CD4-positive, alpha-beta T cell treated with Interferon gamma for 1 hour (primary cell): ENCODE results near the gene TBL2.
A peak's percentile ranks its signal among the peaks of the same experiment; 100 is the strongest.
"Not testable (repeated sequence)": the region's sequence is repeated elsewhere in the genome, so short reads cannot be mapped to it uniquely, and the experiment has no call there.

Experiments used
- DNase-seq: peaks from one replicate; pipeline ENCODE4 v3.0.0-alpha.2; 2020

Gene TBL2

GRCh38 chr7:73569042-73569608 is 9.3 kb downstream of the TBL2 start:
- DNase-seq, result no peak

GRCh38 chr7:73567846-73568685 is 10.3 kb downstream of the TBL2 start:
- DNase-seq, result no peak

DNA sequence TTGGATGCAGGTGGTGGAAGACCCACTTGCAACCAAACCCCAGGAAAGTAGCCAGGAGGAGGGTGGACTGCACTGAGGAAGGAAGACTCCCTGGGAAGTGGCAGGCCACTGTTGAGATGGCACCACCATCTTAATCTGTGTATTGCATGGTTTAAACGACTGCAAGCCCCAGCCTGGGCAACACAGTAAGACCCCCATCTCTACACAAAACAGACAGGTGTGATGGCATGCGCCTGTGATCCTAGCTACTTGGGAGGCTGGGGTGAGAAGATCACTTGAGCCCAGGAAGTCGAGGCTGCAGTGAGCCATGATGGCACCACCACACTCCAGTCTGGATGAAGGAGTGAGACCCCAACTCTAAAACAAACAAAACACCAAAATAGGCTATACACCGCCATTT is 11.2 kb downstream of the TBL2 start:
- no peak for DNase-seq

DNA sequence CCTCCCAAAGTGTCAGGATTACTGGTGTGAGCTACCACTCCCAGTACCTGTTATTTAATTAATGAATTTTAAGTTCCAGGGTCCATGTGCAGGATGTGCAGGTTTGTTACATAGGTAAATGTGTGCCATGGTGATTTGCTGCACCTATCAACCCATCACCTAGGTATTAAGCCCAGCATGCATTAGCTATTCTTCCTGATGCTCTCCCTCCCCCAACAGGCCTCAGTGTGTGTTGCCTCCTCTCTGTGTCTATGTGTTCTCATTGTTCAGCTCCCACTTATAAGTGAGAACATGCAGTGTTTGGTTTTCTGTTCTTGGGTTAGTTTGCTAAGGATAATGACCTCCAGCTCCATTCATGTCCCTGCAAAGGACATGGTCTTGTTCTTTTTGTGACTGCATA is 11.9 kb downstream of the TBL2 start:
- not testable (repeated sequence) for DNase-seq

DNA sequence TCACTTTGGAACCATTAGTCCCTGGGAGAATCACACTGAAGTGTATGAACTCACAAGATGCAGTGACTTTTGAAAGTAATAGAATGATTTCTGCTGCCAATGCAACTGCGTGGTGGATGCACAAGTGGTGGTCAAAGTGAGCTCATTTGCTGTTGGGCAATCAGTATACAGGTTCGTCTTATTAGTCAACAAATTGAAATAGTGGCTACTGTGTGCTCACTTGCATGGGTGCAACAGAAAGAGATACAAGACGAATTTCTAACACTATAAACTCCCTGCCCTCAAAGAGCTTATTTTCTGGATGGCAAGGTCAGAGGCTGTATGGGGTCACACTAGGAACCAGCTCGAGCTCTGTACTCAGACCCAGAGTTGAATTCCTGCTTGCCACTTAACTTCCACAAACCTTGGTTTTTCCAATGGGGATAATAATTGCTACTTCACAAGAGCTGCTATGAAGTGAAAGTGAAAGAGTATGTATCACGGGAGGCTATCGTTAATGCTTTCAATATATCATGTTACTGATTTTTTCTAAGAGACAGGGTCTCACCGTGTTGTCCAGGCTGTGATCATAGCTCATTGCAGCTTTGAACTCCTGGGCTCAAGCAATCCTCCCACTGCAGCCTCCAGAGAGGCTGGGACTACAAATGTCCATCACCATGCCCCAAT is 12.6 kb downstream of the TBL2 start:
- no peak for DNase-seq

GRCh38 chr7:73560109-73560835 is 18.1 kb downstream of the TBL2 start:
- DNase-seq, result no peak

DNA sequence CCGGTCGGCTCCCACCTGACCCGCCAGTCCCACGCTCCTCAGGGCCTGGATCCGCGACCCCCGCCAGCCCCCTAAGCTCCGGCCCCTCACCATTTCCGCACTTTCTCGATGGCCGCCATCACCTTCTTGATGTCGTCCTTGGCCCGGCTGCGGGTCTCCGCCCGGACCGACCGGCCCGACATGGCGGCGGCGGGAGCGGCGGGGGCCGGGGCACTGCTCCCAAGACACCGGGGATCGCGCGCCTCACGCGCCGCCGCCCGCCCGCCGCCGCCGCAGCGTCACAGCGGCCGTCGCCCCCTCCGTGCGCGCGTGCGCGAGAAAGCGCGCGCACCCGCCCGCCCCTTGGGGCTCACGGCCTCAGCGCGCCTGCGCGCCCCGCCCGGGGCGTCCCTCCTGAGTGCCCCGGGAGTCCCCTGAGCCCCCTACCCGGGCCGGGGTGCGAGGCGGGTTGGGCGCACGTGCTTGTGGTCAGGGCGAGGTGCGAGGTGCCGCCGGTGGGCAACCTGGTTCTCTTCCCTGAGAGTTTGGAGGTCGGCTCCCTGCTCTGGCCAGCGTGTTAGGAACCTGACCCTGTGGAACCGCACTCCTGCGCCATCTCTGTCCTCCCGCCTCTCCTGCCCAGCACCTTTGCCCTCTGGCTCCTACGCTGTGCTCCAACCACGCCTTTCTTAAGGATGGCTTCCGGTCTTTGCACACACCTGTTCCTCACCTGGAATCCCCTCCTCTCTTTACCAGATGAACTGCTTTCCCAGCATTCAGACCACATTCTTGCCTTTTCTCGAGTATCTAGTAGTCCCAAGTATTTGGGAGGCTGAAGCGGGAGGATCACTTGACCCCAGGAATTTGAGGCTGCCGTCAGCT is 20.8 kb downstream of the TBL2 start, which contains the start of gene BCL7B:
BCL7B (minus strand) TSS at position 294 of the 861 bp plus-strand sequence; CDS start at position 182, 112 bp downstream.
- peak; percentile 83 for DNase-seq

- DNase-seq, result peak; percentile 93
Measured at GRCh38 chr7:73557108-73557396, 21.3 kb downstream of the TBL2 start.

GRCh38 chr7:73556208-73557107 is 21.9 kb downstream of the TBL2 start:
- DNase-seq, result no peak

DNA sequence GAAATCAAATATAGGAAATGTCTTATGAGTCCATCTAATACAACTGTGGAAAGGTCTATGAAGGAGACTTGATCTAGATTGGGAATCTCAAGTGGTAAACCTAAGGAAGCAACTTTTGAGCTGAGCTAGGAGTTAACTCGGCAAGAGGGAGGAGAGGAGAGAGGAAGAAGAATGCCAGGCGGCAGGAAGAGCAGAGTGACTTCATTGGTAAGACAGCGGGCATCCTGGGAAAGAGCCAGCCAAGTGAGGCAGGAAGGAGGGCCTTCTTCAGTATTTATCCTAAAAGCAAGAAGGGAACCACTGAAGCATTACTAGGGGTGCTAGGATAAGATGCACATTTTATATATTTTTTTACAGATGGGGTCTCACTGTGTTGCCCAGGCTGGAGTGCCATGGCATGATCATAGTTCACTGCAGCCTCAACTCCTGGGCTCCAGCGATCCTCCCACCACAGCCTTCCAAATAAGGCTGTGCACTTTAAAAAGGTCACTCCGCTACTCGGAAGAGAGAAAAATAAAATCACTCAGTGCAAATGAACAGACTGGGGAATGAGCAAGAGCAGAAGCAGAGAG is 22.9 kb downstream of the TBL2 start:
- DNase-seq, result no peak

GRCh38 chr7:73550093-73550492 is 28.3 kb downstream of the TBL2 start:
- DNase-seq, result not testable (repeated sequence)

DNA sequence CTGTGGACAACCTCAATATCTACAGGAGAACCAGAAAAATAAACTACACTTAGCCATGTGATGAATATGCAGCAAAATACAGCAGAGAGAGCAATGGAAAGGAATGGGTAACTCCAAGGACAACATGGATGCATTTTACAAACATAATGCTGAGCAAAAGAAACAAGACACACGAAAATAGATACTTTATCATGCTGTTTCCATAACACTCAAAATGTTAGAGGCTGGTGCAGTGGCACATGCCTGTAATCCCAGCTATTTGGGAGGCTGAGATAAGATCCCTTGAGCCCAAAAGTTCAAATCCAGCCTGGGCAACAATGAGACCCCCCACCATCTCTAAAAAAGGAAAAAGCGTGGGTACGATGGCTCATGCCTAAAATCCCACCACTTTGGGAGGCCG is 29.2 kb downstream of the TBL2 start:
- no peak for DNase-seq

DNA sequence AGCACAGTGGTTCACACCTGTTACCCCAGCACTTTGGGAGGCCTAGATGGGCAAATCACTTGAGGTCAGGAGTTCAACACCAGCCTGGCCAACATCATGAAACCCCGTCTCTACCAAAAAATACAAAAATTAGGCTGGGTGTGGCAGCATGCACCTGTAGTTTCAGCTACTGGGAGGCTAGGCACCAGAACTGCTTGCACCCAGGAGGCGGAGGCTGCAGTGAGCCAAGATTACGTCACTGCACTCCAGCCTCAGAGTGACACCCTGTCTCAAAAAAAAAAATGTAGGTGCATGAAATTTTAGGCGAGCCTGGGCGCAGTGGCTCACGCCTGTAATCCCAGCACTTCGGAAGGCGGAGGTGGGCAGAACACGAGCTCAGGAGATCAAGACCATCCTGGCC is 30.5 kb downstream of the TBL2 start:
- no peak for DNase-seq

DNA sequence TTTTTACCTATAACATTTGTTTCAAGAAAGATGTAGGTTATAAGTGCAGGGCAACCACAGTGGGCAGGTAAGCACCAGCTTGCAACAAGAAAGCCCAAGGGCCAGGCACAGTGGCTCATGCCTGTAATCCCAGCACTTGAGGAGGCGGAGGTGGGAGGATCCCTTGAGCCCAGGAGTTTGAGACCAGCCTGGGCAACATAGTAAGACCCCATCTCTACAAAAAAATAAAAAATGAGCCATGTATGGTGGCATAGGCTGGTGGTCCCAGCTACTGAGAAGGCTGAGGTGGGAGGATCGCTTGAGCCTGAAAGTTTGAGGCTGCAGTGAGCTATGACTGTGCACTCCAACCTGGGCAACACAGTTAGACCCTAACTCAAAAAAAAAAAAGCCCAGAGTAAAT is 33.7 kb downstream of the TBL2 start:
- no peak for DNase-seq

DNA sequence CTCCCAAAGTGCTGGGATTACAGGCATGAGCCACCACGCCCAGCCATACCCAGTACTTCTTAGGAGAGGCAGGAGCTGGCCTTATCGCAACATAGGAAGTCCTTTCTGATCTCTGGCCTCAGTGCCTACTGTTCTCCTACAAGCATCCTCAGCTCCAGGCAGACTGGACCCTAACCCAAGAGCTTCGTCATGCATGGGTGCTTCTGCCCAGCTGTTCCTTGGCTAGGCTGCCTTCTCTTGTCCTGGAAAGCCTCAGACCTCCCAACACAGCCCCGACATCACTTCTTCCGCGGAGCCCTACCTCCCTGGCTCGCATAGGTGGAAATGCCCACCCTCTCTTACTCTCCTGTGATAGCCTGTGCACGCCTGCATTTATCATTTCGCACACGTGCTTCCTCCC is 36.7 kb downstream of the TBL2 start:
- no peak for DNase-seq

DNA sequence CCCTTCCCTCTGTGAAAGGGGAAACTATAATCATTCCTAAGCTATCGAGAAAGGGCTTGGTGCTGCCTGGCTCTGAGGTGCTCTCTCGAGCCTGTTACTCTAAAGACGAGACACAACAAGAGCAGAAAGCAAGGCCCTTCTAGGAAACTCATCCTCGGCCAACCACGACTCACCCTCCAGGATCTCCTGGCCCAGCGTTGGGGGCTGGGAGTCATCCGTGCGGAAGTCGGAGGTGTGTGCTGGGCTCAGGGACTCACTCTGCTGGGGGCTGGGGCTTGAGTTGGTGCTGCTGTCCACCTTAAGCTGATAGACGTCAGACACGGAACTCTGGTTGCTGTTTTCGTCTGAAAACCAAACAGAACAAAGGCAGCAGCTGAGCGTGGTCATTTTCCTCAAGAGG is 38.7 kb downstream of the TBL2 start:
- no peak for DNase-seq

DNA sequence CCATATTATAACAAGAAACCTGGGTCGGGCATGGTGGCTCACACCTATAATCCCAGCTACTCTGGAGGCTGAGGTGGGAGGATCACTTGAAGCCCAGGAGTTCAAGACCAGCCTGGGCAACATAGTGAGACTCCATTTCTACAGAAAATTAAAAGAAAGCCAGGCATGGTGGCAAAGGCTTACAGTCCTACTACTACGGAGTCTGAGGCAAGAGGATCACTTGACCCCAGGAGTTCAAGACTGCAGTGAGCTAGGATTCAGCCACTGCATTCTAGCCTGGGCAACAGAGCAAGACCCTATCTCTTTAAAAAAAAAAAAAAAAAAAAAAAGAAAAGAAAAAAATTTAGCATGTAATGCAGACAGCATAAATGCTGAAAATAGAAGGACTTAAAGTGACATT is 39.9 kb downstream of the TBL2 start:
- DNase-seq, result not testable (repeated sequence)

DNA sequence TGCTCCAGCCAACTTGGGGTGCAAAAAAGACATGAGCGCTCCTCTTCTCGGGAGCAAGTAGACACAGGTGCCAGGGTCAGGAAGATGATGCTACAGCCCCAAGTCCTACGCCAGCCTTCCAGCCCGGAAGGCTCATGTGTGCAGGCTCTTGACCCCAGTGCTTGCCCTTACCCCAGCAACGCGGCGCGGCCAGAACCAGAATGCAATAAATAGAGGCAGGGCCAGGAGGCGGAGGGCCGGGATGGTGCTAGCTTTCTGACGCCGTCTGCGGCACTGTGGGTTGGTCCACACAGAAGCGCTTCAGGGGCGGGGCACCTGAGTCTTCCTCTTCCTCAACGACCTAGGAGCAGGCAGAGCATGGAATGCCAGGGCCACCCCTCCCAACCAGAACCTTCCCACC is 41.3 kb downstream of the TBL2 start:
- DNase-seq, result no peak

- no peak for DNase-seq
Measured at GRCh38 chr7:73536479-73536878, 41.9 kb downstream of the TBL2 start.

- DNase-seq, result not testable (repeated sequence)
Measured at GRCh38 chr7:73535918-73536317, 42.5 kb downstream of the TBL2 start.

- no peak for DNase-seq
Measured at GRCh38 chr7:73533742-73534141, 44.6 kb downstream of the TBL2 start.
